HEK293 (cell line): Measurements from ENCODE around the gene CDCP2.
A peak's percentile ranks its signal among the peaks of the same experiment; 100 is the strongest.

Source experiments
- CTCF ChIA-PET: fragments of 350-600 bp; formaldehyde crosslinking; extraction: SDS; loops from one replicate; lab custom pipeline; 2021; ENCODE audit warnings: antibody characterized with exemption; lab: Yijun Ruan, JAX
- POLR2A ChIA-PET: fragments of 300-600 bp; formaldehyde crosslinking; extraction: SDS; loops from one replicate; lab custom pipeline; 2020; ENCODE audit warnings: antibody characterized with exemption, inconsistent platforms; lab: Yijun Ruan, JAX
- H3K27ac ChIP-seq: fragments of 200-500 bp; sonication (Bioruptor generic); 2 replicates; pipeline ENCODE4 v1.5.1; 2014; ENCODE audit warnings: low read depth, low read length, control low read depth, inconsistent platforms; ENCODE audit errors: extremely low read depth
- H3K36me3 ChIP-seq, 2 experiments: fragments of 200-500 bp in 1 of 2; sonication (Bioruptor generic) in 1 of 2; 1 replicate in 1 of 2; 2 replicates in 1 of 2; pipeline ENCODE4 v1.5.1; 2014 to 2017; ENCODE audit warnings: inconsistent platforms in 2 of 2, low read length in 2 of 2; ENCODE audit not compliant: control insufficient read depth in 2 of 2, insufficient read depth in 1 of 2
- H3K4me1 ChIP-seq: fragments of 200-500 bp; sonication (Bioruptor generic); 2 replicates; pipeline ENCODE4 v1.5.1; 2014; ENCODE audit warnings: mild to moderate bottlenecking, low read length, inconsistent platforms; ENCODE audit not compliant: control insufficient read depth, insufficient read depth
- H3K4me3 ChIP-seq: 2 replicates; pipeline ENCODE4 v1.5.1; 2011; ENCODE audit warnings: low read depth, mild to moderate bottlenecking, control low read depth, low read length, moderate library complexity
- H3K9me3 ChIP-seq: fragments of 200-500 bp; sonication (Bioruptor generic); 2 replicates; pipeline ENCODE4 v1.5.1; 2014; ENCODE audit warnings: low read depth, low read length, inconsistent platforms; ENCODE audit not compliant: control insufficient read depth, insufficient read depth
- BCL11B ChIP-seq: fragments of 450-650 bp; formaldehyde crosslinking; IDR thresholded peaks from 2 replicates; pipeline ENCODE4 v1.5.1; 2016; ENCODE audit warnings: low read depth, missing biosample characterization, missing genetic modification characterization
- BCL6B ChIP-seq: fragments of 450-650 bp; formaldehyde crosslinking; IDR thresholded peaks from 2 replicates; pipeline ENCODE4 v1.5.1; 2017; ENCODE audit warnings: missing biosample characterization, missing genetic modification characterization
- HOXC10 ChIP-seq: sonication (generic); formaldehyde crosslinking; IDR thresholded peaks from 2 replicates; pipeline ENCODE4 v1.8.1; 2023; ENCODE audit warnings: mild to moderate bottlenecking, missing genetic modification reagents
- IKZF3 ChIP-seq: fragments of 450-650 bp; IDR thresholded peaks from 2 replicates; pipeline ENCODE4 v1.5.0; 2018; ENCODE audit warnings: missing biosample characterization, mild to moderate bottlenecking, missing genetic modification characterization, moderate library complexity
- KLF1 ChIP-seq: fragments of 450-650 bp; formaldehyde crosslinking; IDR thresholded peaks from 2 replicates; pipeline ENCODE4 v1.5.1; 2016; ENCODE audit warnings: missing biosample characterization, missing genetic modification characterization
- SP3 ChIP-seq: fragments of 450-650 bp; formaldehyde crosslinking; IDR thresholded peaks from 2 replicates; pipeline ENCODE4 v1.5.1; 2016; ENCODE audit warnings: missing biosample characterization, missing genetic modification characterization
- YY1 ChIP-seq: fragments of 450-650 bp; formaldehyde crosslinking; IDR thresholded peaks from 2 replicates; pipeline ENCODE4 v1.5.1; 2018; ENCODE audit warnings: missing biosample characterization, missing genetic modification characterization
- ZNF16 ChIP-seq: fragments of 450-650 bp; formaldehyde crosslinking; IDR thresholded peaks from 2 replicates; pipeline ENCODE4 v1.5.1; 2016; ENCODE audit warnings: low read depth, missing biosample characterization, missing genetic modification characterization
- ZNF174 ChIP-seq: fragments of 450-650 bp; formaldehyde crosslinking; IDR thresholded peaks from 2 replicates; pipeline ENCODE4 v1.5.0; 2017; ENCODE audit warnings: missing biosample characterization, mild to moderate bottlenecking, missing genetic modification characterization
- ZNF2 ChIP-seq: fragments of 450-650 bp; formaldehyde crosslinking; IDR thresholded peaks from 2 replicates; pipeline ENCODE4 v1.5.1; 2016; ENCODE audit warnings: missing biosample characterization, missing genetic modification characterization
- ZNF211 ChIP-seq: fragments of 450-650 bp; formaldehyde crosslinking; IDR thresholded peaks from 2 replicates; pipeline ENCODE4 v1.5.1; 2016; ENCODE audit warnings: low read depth, missing biosample characterization, missing genetic modification characterization
- ZNF341 ChIP-seq: fragments of 450-650 bp; formaldehyde crosslinking; IDR thresholded peaks from 2 replicates; pipeline ENCODE4; 2016; ENCODE audit warnings: low read depth, missing biosample characterization, missing genetic modification characterization
- ZNF473 ChIP-seq: fragments of 450-650 bp; formaldehyde crosslinking; IDR thresholded peaks from 2 replicates; pipeline ENCODE4 v1.5.1; 2017; ENCODE audit warnings: missing biosample characterization, missing genetic modification characterization
- ZNF521 ChIP-seq: fragments of 450-650 bp; formaldehyde crosslinking; IDR thresholded peaks from 2 replicates; pipeline ENCODE4 v1.5.1; 2017; ENCODE audit warnings: missing biosample characterization, mild to moderate bottlenecking, missing genetic modification characterization
- ZNF600 ChIP-seq: fragments of 450-650 bp; formaldehyde crosslinking; IDR thresholded peaks from 2 replicates; pipeline ENCODE4 v1.5.1; 2016; ENCODE audit warnings: missing biosample characterization, missing genetic modification characterization
- ZNF626 ChIP-seq: fragments of 450-650 bp; sonication (Bioruptor Pico); formaldehyde crosslinking; IDR thresholded peaks from 2 replicates; pipeline ENCODE4 v1.5.1; 2018; ENCODE audit warnings: missing biosample characterization, missing genetic modification characterization, inconsistent platforms
- ZNF768 ChIP-seq: fragments of 450-650 bp; formaldehyde crosslinking; IDR thresholded peaks from 2 replicates; pipeline ENCODE4 v1.5.1; 2018; ENCODE audit warnings: missing biosample characterization, mild to moderate bottlenecking, missing genetic modification characterization
- ZSCAN30 ChIP-seq: fragments of 450-650 bp; IDR thresholded peaks from 2 replicates; pipeline ENCODE4 v1.5.1; 2018; ENCODE audit warnings: missing biosample characterization, mild to moderate bottlenecking, missing genetic modification characterization, moderate library complexity
- TF ChIP-seq, protein P1 (sequence below): fragments of 450-650 bp; formaldehyde crosslinking; IDR thresholded peaks from 2 replicates; pipeline ENCODE4 v1.5.1; 2016; ENCODE audit warnings: missing biosample characterization, missing genetic modification characterization, borderline replicate concordance

CDCP2 gene

DNA sequence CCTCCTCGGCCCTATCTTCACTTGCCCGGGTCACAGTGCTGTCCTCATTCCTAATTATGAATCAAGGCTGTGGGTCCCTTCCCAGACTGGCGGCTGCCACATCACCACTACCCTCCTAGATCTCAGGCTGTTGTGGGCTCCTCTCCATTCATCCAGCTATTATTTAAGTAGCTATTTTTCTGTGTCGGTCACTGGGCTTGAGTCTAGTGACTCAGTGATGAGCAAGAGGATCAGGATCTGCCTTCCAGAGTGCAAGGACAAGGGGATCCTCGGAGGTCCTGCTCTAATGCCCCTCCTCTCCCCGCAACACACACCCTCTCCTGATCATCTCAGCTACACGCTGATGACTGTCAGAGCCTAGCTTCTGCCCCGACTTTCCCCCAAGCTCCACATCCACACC is 34.1 kb downstream of the CDCP2 start:
- no peaks in the 10 kb centered on the region for H3K36me3 ChIP-seq
- H3K27ac ChIP-seq, result no peak overlapping the region
- no peak for TF ChIP-seq ZNF768 (tag by site-specific recombination)
- TF ChIP-seq, protein P1, sequence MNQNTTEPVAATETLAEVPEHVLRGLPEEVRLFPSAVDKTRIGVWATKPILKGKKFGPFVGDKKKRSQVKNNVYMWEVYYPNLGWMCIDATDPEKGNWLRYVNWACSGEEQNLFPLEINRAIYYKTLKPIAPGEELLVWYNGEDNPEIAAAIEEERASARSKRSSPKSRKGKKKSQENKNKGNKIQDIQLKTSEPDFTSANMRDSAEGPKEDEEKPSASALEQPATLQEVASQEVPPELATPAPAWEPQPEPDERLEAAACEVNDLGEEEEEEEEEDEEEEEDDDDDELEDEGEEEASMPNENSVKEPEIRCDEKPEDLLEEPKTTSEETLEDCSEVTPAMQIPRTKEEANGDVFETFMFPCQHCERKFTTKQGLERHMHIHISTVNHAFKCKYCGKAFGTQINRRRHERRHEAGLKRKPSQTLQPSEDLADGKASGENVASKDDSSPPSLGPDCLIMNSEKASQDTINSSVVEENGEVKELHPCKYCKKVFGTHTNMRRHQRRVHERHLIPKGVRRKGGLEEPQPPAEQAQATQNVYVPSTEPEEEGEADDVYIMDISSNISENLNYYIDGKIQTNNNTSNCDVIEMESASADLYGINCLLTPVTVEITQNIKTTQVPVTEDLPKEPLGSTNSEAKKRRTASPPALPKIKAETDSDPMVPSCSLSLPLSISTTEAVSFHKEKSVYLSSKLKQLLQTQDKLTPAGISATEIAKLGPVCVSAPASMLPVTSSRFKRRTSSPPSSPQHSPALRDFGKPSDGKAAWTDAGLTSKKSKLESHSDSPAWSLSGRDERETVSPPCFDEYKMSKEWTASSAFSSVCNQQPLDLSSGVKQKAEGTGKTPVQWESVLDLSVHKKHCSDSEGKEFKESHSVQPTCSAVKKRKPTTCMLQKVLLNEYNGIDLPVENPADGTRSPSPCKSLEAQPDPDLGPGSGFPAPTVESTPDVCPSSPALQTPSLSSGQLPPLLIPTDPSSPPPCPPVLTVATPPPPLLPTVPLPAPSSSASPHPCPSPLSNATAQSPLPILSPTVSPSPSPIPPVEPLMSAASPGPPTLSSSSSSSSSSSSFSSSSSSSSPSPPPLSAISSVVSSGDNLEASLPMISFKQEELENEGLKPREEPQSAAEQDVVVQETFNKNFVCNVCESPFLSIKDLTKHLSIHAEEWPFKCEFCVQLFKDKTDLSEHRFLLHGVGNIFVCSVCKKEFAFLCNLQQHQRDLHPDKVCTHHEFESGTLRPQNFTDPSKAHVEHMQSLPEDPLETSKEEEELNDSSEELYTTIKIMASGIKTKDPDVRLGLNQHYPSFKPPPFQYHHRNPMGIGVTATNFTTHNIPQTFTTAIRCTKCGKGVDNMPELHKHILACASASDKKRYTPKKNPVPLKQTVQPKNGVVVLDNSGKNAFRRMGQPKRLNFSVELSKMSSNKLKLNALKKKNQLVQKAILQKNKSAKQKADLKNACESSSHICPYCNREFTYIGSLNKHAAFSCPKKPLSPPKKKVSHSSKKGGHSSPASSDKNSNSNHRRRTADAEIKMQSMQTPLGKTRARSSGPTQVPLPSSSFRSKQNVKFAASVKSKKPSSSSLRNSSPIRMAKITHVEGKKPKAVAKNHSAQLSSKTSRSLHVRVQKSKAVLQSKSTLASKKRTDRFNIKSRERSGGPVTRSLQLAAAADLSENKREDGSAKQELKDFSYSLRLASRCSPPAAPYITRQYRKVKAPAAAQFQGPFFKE (tag by site-specific recombination), result no peak
- no peak for TF ChIP-seq YY1 (tag by site-specific recombination)
- TF ChIP-seq ZNF473 (tag by site-specific recombination), result no peak
- TF ChIP-seq ZNF174 (tag by site-specific recombination), result no peak
- TF ChIP-seq ZNF16 (tag by site-specific recombination), result no peak
- no peak for TF ChIP-seq SP3
- no peak for TF ChIP-seq ZNF341
- no peak for TF ChIP-seq BCL11B (tag by site-specific recombination)
- TF ChIP-seq ZNF521, result no peak
- no peak for TF ChIP-seq BCL6B
- TF ChIP-seq ZNF626 (tag by site-specific recombination), result no peak
- no peak for TF ChIP-seq IKZF3
- no peak for TF ChIP-seq ZSCAN30
- TF ChIP-seq ZNF211 (tag by site-specific recombination), result no peak
- TF ChIP-seq ZNF2 (tag by site-specific recombination), result no peak
- TF ChIP-seq, all 188 proteins: peak for 0
- ChIA-PET POLR2A (no interaction called here), CTCF (interaction anchor here (0.6 to 1.1 kb wide), 3 partner anchors 14 to 121 kb away, joined by 3 to 4 read pairs (median 3); no protein-coding TSS in a partner anchor)
- Histone ChIP-seq H3K4me1 (no peaks in the 10 kb centered on the region), H3K9me3 (no peaks in the 10 kb centered on the region), H3K4me3 (no peak overlapping the region)

DNA sequence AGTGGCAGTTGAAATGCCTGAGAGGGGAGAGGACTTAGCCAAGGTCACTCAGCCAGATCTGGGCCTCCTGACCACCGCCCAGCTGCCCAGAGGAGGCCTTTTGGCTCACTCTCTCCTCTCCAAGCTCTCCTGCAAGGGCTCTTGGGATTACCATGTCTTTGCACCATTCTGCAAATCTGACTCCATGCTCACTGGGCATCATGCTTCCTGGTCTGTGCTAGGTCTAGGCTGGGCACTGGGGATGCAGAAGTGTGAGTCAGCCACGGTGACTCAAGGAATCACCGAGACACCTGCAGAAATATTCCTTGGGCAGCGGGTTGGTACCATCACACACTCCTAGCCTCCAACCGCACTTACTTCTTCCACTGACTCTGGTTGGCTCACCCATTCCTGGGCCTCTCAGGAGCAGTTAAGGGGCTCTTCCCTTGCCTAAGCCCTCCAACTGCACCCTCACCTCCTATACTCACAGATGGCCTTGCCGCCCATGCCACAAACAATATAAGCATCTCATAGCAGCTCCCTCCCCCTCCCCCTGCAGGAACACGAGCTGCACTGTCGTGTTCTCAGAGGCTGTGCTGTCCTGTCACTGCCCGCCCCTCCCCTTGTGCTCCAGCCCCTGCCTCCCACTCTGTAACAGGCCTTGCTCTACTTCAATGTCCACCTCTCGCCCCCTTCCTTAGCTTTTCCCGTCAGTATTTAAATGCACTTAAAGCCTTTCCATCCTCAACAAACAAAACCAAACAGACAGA is 34.8 kb downstream of the CDCP2 start:
- Histone ChIP-seq H3K36me3 (no peaks in the 10 kb centered on the region), H3K4me1 (no peaks in the 10 kb centered on the region), H3K9me3 (no peaks in the 10 kb centered on the region), H3K27ac (no peak overlapping the region), H3K4me3 (no peak overlapping the region)
- TF ChIP-seq ZNF341 (peak; percentile 77), ZNF600 (tag by site-specific recombination) (peak; percentile 36; the same call in 1 of the 2 replicates), KLF1 (tag by site-specific recombination) (peak; percentile 0; the same call in 1 of the 2 replicates), HOXC10 (CRISPR knock-in tag) (no peak)
- ChIA-PET CTCF (interaction anchor here (0.6 to 1.1 kb wide), 3 partner anchors 15 to 121 kb away, joined by 3 to 4 read pairs (median 3); no protein-coding TSS in a partner anchor), POLR2A (interaction anchor here (0.6 to 1.3 kb wide), 2 partner anchors 82 to 866 kb away, joined by 3 read pairs; partner anchors contain the start of genes CYB5RL and MRPL37)
